Upper lobe of left lung (tissue), 6 donors: ENCODE measurements around the gene GPR135. TPM values are rescaled to one million over a fixed set of nuclear protein-coding genes. Genes with fewer than 3 reads are reported as not detected.
"Not testable (repeated sequence)": the region's sequence is repeated elsewhere in the genome, so short reads cannot be mapped to it uniquely, and the experiment has no call there.

Experiments
- ATAC-seq, 2 donors: fragments of 200-7000 bp; cut with Tn5 transposase; one replicate each; pipeline ENCODE4 v1.9.1; 2022; ENCODE audit warnings: mild to moderate bottlenecking in 2 of 2, moderate library complexity in 2 of 2; ENCODE audit not compliant: low FRiP score in 2 of 2
- DNase-seq, 2 donors: peaks; one replicate each; pipeline ENCODE4 v3.0.0-alpha.2; 2019 to 2020
- H3K27ac ChIP-seq, 4 donors: fragments of 200-600 bp; sonication (generic); one replicate each; pipeline ENCODE4 v1.5.1; 2016 to 2019
- H3K27me3 ChIP-seq, 4 donors: fragments of 200-600 bp; sonication (generic); one replicate each; pipeline ENCODE4 v1.5.1; 2017 to 2019
- H3K36me3 ChIP-seq, 4 donors: fragments of 200-600 bp; sonication (generic); one replicate each; pipeline ENCODE4 v1.5.1; 2016 to 2019
- H3K4me1 ChIP-seq, 4 donors: fragments of 200-600 bp; sonication (generic); one replicate each; pipeline ENCODE4 v1.5.1; 2018 to 2019
- H3K4me3 ChIP-seq, 4 donors: fragments of 200-600 bp; sonication (generic); one replicate each; pipeline ENCODE4 v1.5.1; 2017 to 2019; ENCODE audit warnings: mild to moderate bottlenecking in 2 of 4, moderate library complexity in 1 of 4
- H3K9me3 ChIP-seq, 4 donors: fragments of 200-600 bp; sonication (generic); one replicate each; pipeline ENCODE4 v1.5.1; 2018 to 2019
- CTCF ChIP-seq, 6 experiments: fragments of 450-650 bp in 4 of 6; fragments of 200-600 bp in 2 of 6; sonication (generic) in 2 of 6; IDR thresholded peaks; one replicate each; pipeline ENCODE4 v1.5.1; 2016 to 2019; ENCODE audit warnings: antibody characterized with exemption in 6 of 6
- EP300 ChIP-seq, 4 donors: sonication (generic); formaldehyde crosslinking; IDR thresholded peaks; one replicate each; pipeline ENCODE4 v1.5.1; 2017; ENCODE audit warnings: antibody characterized with exemption in 4 of 4, control low read depth in 2 of 4
- POLR2A ChIP-seq, 4 donors: fragments of 450-650 bp; IDR thresholded peaks; one replicate each; pipeline ENCODE4 v1.5.1; 2016 to 2017; ENCODE audit warnings: antibody characterized with exemption in 4 of 4, mild to moderate bottlenecking in 2 of 4
- POLR2AphosphoS5 ChIP-seq, 2 donors: sonication (generic); formaldehyde crosslinking; IDR thresholded peaks; one replicate each; pipeline ENCODE4 v1.5.1; 2017; ENCODE audit warnings: antibody characterized with exemption in 2 of 2
- WGBS, 2 donors: methylation state at CpG; one replicate each; pipeline ENCODE4 v1.1.5; 2017 to 2018; 5-methylcytosine and 5-hydroxymethylcytosine counted together
- total RNA-seq, 6 donors: library from RNA; depleted of rRNA in 4 of 6; stranded (reverse); fragments of >200 nt in 4 of 6; gene quantifications; one replicate each; pipeline versions ENCODE4 v1.1.0 to v1.2.1, GENCODE V29; 2016 to 2021
- donor health status: DM: no; HTN: no; CAD: no; lungs with moderate emphysema.
- donor health status: DM: no; HTN: yes; CAD: no; lungs with severe emphysema.

GPR135 gene
- total RNA-seq, 6 donors from 2014 or later, result 1.7 to 10.5 (median 6.2) TPM

GRCh38 chr14:59451849-59452248, 13.3 kb downstream of the GPR135 start:
- no peaks in the 10 kb centered on the region for H3K9me3 ChIP-seq
- ATAC-seq (no peak), DNase-seq (no peak)
- no peak overlapping the region for H3K4me3 ChIP-seq
- H3K27ac ChIP-seq, result no peak overlapping the region
- TF ChIP-seq EP300 (IDR thresholded peaks at IDR 0.05), result no peak
- no peak for TF ChIP-seq CTCF (IDR thresholded peaks at IDR 0.05)
- TF ChIP-seq POLR2AphosphoS5 (IDR thresholded peaks at IDR 0.05), result no peak
- TF ChIP-seq POLR2A (IDR thresholded peaks at IDR 0.05), result no peak
- WGBS, 2 donors, result 95 to 100% methylated on average over 1 of the region's 1 CpG
- no peaks in the 10 kb centered on the region for H3K27me3 ChIP-seq
- no peaks in the 10 kb centered on the region for H3K4me1 ChIP-seq
- H3K36me3 ChIP-seq, result peaks cover 0 to 3% (median 0%) of the 10 kb centered on the region in 4 donors

GRCh38 chr14:59450716-59451115, 14.5 kb downstream of the GPR135 start:
- WGBS, 2 donors, result 96% methylated on average over 3 of the region's 3 CpGs
- no peak for DNase-seq
- Histone ChIP-seq H3K4me3 (no peak overlapping the region), H3K27ac (no peak overlapping the region), H3K9me3 (no peaks in the 10 kb centered on the region), H3K27me3 (no peaks in the 10 kb centered on the region), H3K36me3 (no peaks in the 10 kb centered on the region), H3K4me1 (no peaks in the 10 kb centered on the region)
- ATAC-seq, result no peak
- TF ChIP-seq POLR2A (IDR thresholded peaks at IDR 0.05) (no peak), POLR2AphosphoS5 (IDR thresholded peaks at IDR 0.05) (no peak), EP300 (IDR thresholded peaks at IDR 0.05) (no peak), CTCF (IDR thresholded peaks at IDR 0.05) (no peak)

GRCh38 chr14:59448673-59449072, 16.5 kb downstream of the GPR135 start:
- not testable (repeated sequence) for H3K4me1 ChIP-seq, H3K9me3 ChIP-seq, H3K4me3 ChIP-seq, ATAC-seq, H3K27me3 ChIP-seq, H3K27ac ChIP-seq, H3K36me3 ChIP-seq, DNase-seq
- 90 to 92% methylated on average over 2 of the region's 2 CpGs for WGBS, 2 donors

GRCh38 chr14:59439256-59439965, 25.8 kb downstream of the GPR135 start:
- Histone ChIP-seq H3K4me3 (no peak overlapping the region), H3K36me3 (no peaks in the 10 kb centered on the region), H3K27ac (no peak overlapping the region), H3K4me1 (peaks cover 0 to 7% (median 0%) of the 10 kb centered on the region in 4 donors), H3K9me3 (no peaks in the 10 kb centered on the region), H3K27me3 (no peaks in the 10 kb centered on the region)
- DNase-seq (no peak), ATAC-seq (peak in 1 of 2 donors; percentile 45)
- TF ChIP-seq CTCF (IDR thresholded peaks at IDR 0.05), result no peak
- TF ChIP-seq POLR2AphosphoS5 (IDR thresholded peaks at IDR 0.05), result no peak
- no peak for TF ChIP-seq POLR2A (IDR thresholded peaks at IDR 0.05)
- TF ChIP-seq EP300 (IDR thresholded peaks at IDR 0.05), result no peak
- WGBS, 2 donors, result 53 to 59% methylated on average over 5 of the region's 5 CpGs

GRCh38 chr14:59438195-59438647, 27.0 kb downstream of the GPR135 start:
- WGBS, 2 donors, result 65 to 80% methylated on average over 1 of the region's 1 CpG
- Histone ChIP-seq H3K4me1 (no peaks in the 10 kb centered on the region), H3K36me3 (no peaks in the 10 kb centered on the region), H3K4me3 (no peak overlapping the region), H3K9me3 (no peaks in the 10 kb centered on the region), H3K27ac (no peak overlapping the region), H3K27me3 (no peaks in the 10 kb centered on the region)
- DNase-seq, result no peak
- ATAC-seq, result no peak
- TF ChIP-seq EP300 (IDR thresholded peaks at IDR 0.05), result no peak
- no peak for TF ChIP-seq CTCF (IDR thresholded peaks at IDR 0.05)
- TF ChIP-seq POLR2A (IDR thresholded peaks at IDR 0.05), result no peak
- no peak for TF ChIP-seq POLR2AphosphoS5 (IDR thresholded peaks at IDR 0.05)
